AG04450 (cell line): ENCODE measurements around the gene CANT1. TPM values are rescaled to one million over a fixed set of nuclear protein-coding genes. Genes with fewer than 3 reads are reported as not detected.

Experiments
- CTCF ChIA-PET: fragments of 300-600, 350-600 bp; formaldehyde crosslinking; extraction: SDS; loops from one replicate; lab custom pipeline; 2022; ENCODE audit warnings: antibody characterized with exemption, inconsistent platforms; lab: Charles Lee
- POLR2A ChIA-PET: fragments of 350-600 bp; formaldehyde crosslinking; extraction: SDS; loops from one replicate; lab custom pipeline; 2021; ENCODE audit warnings: antibody characterized with exemption, inconsistent platforms; lab: Yijun Ruan, JAX
- DNase-seq: peaks from one replicate; pipeline ENCODE4 v3.0.0-alpha.2; 2011; ENCODE audit warnings: low read depth, low spot score
- H3K27ac ChIP-seq: one replicate; pipeline ENCODE4 v1.5.1; 2012; ENCODE audit warnings: low read depth, low read length, control low read depth
- H3K27me3 ChIP-seq: one replicate; pipeline ENCODE4 v1.6.0; 2012; ENCODE audit warnings: low read length; ENCODE audit not compliant: control insufficient read depth, insufficient read depth
- H3K4me3 ChIP-seq: 2 replicates; pipeline ENCODE4 v1.5.1; 2011; ENCODE audit warnings: mild to moderate bottlenecking, low read depth, low read length, control low read depth
- H3K9me3 ChIP-seq: 2 replicates; pipeline ENCODE4 v1.5.1; 2012; ENCODE audit warnings: low read length; ENCODE audit not compliant: control insufficient read depth, insufficient read depth
- polyA plus RNA-seq: library from polyadenylated mRNA; depleted of rRNA; stranded (reverse); fragments of >200 nt; gene quantifications from 2 replicates; pipeline ENCODE4 v1.2.3, GENCODE V29; 2011
- TF ChIP-seq, protein P1 (sequence below): IDR thresholded peaks from 2 replicates; pipeline ENCODE4 v1.5.1; 2011; ENCODE audit warnings: low read depth, low read length, control low read depth, inconsistent platforms

CANT1 gene
- polyA plus RNA-seq, 1 experiment, result 61.6 TPM

DNA sequence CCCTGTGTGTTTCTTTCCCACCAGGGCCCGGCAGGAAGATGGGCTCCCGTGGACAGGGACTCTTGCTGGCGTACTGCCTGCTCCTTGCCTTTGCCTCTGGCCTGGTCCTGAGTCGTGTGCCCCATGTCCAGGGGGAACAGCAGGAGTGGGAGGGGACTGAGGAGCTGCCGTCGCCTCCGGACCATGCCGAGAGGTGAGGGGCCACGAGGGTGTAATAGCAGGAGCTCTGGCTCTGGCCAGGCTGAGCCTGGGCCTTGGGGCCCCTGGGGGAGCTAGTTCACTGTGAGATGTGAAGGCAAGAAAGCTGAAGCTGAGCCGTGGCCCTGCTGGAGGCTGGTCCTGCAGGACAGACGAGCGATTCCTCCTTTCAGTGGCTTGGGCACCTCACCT is 34.4 kb upstream of the CANT1 start:
- TF ChIP-seq, protein P1, sequence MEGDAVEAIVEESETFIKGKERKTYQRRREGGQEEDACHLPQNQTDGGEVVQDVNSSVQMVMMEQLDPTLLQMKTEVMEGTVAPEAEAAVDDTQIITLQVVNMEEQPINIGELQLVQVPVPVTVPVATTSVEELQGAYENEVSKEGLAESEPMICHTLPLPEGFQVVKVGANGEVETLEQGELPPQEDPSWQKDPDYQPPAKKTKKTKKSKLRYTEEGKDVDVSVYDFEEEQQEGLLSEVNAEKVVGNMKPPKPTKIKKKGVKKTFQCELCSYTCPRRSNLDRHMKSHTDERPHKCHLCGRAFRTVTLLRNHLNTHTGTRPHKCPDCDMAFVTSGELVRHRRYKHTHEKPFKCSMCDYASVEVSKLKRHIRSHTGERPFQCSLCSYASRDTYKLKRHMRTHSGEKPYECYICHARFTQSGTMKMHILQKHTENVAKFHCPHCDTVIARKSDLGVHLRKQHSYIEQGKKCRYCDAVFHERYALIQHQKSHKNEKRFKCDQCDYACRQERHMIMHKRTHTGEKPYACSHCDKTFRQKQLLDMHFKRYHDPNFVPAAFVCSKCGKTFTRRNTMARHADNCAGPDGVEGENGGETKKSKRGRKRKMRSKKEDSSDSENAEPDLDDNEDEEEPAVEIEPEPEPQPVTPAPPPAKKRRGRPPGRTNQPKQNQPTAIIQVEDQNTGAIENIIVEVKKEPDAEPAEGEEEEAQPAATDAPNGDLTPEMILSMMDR, result no peak
- H3K27me3 ChIP-seq, result no peaks in the 10 kb centered on the region
- CTCF ChIA-PET, result interaction anchor here (1.1 to 3.3 kb wide), 5 partner anchors 16 to 349 kb away, joined by 3 to 42 read pairs (median 33); no protein-coding TSS in a partner anchor
- POLR2A ChIA-PET, result no interaction called here
- H3K4me3 ChIP-seq, result no peak overlapping the region
- H3K27ac ChIP-seq, result no peak overlapping the region
- no peaks in the 10 kb centered on the region; the same call in 1 of the 2 replicates for H3K9me3 ChIP-seq
- DNase-seq, result no peak

DNA sequence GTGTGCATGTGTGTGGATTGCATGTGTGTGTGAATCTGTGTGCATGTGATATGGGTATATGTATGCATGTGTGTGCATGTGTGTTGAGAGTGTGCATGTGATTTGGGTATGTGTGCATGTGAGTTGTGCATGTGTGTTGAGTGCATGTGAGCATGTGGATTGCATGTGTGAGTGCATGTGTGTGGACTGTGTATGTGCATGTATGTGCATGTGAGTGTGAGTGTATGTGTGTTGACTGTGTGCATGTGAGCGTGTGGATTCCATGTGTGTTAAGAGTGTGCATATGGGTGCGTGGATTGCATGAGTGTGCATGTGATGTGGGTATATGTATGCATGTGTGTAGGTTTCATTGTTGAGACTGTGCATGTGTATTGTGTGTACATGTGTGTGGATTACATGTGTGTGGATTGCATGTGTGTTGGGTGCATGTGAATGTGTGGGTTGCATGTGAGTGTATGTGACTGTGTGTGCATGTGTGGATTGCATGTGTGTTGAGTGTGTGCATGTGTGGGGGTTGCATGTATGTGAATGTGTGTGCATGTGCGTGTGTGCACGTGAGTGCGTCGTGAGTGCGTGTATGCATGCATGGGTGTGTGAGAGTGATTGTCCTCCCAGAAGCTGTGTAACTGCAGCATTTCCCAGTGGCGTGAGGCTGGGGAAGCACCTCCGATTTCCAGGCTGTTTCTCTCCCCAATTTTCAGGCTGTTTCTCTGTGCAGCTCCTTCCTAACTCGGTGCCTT is 33.8 kb upstream of the CANT1 start:
- TF ChIP-seq, protein P1, result no peak
- ChIA-PET POLR2A (no interaction called here), CTCF (interaction anchor here (1.1 to 3.3 kb wide), 4 partner anchors 15 to 349 kb away, joined by 3 to 42 read pairs (median 33); no protein-coding TSS in a partner anchor)
- no peaks in the 10 kb centered on the region; the same call in 1 of the 2 replicates for H3K9me3 ChIP-seq
- no peak overlapping the region for H3K27ac ChIP-seq
- no peaks in the 10 kb centered on the region for H3K27me3 ChIP-seq
- no peak for DNase-seq
- H3K4me3 ChIP-seq, result no peak overlapping the region

DNA sequence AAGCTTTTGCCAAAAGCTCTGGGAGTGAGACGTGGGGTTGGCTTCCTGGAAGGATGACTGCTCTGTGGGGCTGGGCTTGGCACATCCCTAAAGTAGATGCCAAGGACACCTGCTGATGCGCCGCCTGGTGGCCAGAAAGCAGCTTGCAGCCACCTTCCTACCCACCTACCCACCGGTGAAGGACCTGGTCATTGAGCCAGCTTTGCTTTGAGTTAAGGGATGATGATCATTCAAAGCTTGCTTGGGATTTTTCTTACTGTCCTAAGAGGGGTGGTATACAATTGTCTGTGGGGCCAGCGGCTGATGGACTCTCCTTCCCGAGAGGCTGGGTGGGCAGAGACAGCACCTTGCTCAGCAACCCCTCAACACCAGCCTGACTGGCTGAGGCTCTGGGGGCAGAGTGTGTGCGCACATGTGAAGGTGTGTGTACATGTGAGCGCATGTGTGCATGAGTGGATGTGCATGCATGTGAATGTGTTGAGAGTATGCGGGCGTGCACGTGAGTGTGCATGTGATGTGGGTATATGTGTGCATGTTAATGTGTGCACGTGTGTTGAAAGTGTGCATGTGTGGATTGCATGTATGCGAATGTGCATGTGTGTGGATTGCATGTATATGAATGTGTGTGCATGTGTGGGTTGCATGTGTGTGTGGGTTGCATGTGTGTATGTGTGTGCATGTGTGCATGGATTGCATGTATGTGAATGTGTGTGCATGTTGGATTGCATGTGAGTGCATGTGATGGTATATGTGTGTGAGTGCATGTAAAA is 33.0 kb upstream of the CANT1 start:
- Histone ChIP-seq H3K27ac (no peak overlapping the region), H3K9me3 (no peaks in the 10 kb centered on the region; the same call in 1 of the 2 replicates), H3K4me3 (no peak overlapping the region), H3K27me3 (no peaks in the 10 kb centered on the region)
- CTCF ChIA-PET, result interaction anchor here (0.6 to 1.5 kb wide), 6 partner anchors 9 to 358 kb away, joined by 3 to 5 read pairs (median 3); no protein-coding TSS in a partner anchor
- no peak for DNase-seq
- POLR2A ChIA-PET, result interaction anchor here (0.6 kb wide), 1 partner anchor 32 kb away, joined by 3 read pairs; the partner anchor contains the start of gene ENGASE
- TF ChIP-seq, protein P1, result peak; percentile 62

DNA sequence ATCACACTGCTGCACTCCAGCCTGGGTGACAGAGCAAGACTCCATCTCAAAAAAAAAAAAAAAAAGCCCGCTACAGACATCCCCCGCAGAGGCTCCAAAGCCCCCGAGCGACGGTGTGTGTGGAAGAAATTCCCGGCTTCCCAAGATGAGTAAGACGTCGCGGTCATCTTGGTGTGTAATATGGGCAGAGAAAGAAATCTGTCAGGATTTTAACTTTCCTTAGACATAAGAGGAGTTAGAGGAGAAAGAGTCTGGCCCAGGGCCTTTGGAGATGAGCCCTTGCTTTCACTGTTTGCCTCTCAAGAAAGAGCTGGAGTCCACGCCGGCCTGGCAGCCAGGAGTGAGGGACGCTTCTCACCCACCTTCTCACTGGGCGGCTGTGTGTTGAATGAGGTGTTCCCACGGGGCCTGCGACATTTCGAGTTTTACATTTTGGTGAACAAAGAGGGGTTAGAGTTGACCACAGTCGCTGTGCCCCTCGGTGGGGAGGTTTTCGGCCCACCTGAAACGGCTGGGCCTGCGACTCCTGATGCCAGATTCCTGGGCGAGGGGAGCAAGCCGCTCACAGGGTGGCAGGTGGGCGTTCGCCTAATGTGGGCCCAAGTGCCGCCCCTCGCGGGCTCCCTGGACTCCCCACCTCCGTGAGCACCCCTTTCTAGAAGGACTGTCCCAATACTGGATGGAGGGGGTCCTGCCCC is 32.3 kb upstream of the CANT1 start:
- TF ChIP-seq, protein P1, result no peak
- ChIA-PET CTCF (interaction anchor here (0.6 to 1.5 kb wide), 6 partner anchors 8 to 359 kb away, joined by 3 to 5 read pairs (median 3); no protein-coding TSS in a partner anchor), POLR2A (interaction anchor here (0.6 kb wide), 1 partner anchor 33 kb away, joined by 3 read pairs; the partner anchor contains the start of gene ENGASE)
- Histone ChIP-seq H3K27ac (no peak overlapping the region), H3K27me3 (no peaks in the 10 kb centered on the region), H3K4me3 (no peak overlapping the region), H3K9me3 (no peaks in the 10 kb centered on the region; the same call in 1 of the 2 replicates)
- no peak for DNase-seq
